ENCODE data around the gene COL5A1.

DNA sequence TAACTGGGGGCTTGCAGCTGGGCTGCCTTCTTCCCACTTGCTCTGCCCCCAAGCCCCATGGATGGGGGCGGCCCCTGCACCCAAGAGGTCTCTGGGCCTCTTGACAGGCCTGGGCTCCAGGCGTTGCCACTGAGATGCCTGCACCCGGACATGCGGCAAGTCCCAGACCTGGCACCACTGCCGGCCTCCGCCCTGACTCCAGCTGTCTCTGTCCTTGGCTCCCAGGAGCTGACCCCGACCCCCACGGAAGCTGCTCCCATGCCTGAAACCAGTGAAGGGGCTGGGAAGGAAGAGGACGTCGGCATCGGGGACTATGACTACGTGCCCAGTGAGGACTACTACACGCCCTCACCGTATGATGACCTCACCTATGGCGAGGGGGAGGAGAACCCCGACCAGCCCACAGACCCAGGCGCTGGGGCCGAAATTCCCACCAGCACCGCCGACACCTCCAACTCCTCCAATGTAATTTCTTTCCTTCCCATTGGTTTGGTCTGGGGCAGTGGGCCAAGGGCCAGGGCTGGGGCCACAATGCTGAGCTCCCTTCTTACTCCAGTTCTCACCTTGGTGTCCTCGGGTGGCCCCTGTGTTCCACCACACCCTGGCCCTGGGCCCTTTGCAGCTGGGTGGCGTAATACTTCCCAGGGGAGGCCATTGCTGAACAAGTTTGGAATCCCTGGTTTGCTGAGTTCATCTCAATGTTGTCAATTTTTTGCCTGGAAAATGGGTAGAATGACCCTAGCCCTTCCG lies 88.6 kb downstream of the COL5A1 start:
- TF ChIP-seq POLR2A (IDR thresholded peaks at IDR 0.05) = no peak
- TF ChIP-seq, protein P1, sequence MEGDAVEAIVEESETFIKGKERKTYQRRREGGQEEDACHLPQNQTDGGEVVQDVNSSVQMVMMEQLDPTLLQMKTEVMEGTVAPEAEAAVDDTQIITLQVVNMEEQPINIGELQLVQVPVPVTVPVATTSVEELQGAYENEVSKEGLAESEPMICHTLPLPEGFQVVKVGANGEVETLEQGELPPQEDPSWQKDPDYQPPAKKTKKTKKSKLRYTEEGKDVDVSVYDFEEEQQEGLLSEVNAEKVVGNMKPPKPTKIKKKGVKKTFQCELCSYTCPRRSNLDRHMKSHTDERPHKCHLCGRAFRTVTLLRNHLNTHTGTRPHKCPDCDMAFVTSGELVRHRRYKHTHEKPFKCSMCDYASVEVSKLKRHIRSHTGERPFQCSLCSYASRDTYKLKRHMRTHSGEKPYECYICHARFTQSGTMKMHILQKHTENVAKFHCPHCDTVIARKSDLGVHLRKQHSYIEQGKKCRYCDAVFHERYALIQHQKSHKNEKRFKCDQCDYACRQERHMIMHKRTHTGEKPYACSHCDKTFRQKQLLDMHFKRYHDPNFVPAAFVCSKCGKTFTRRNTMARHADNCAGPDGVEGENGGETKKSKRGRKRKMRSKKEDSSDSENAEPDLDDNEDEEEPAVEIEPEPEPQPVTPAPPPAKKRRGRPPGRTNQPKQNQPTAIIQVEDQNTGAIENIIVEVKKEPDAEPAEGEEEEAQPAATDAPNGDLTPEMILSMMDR (IDR thresholded peaks at IDR 0.05) = no peak
